AML-193 (cell line): ENCODE data around the gene DDX10.

ENCODE experiments used
- DNase-seq, 2 experiments: peaks; one replicate each; lab custom pipeline; 2025; lab: John Stamatoyannopoulos, UW

DDX10 gene

GRCh38 chr11:108654994-108655631, 9.8 kb upstream of the DDX10 start:
- DNase-seq = peak; percentile 38 to 55

GRCh38 chr11:108662700-108663099, 2.2 kb upstream of the DDX10 start:
- no peak for DNase-seq

- DNase-seq = no peak
Measured at GRCh38 chr11:108663154-108663877, 1.6 kb upstream of the DDX10 start.

- DNase-seq = no peak
Measured at GRCh38 chr11:108666373-108666772, 1.5 kb downstream of the DDX10 start.

GRCh38 chr11:108669286-108669685, 4.4 kb downstream of the DDX10 start:
- DNase-seq = no peak

- DNase-seq = no peak
Measured at GRCh38 chr11:108669711-108670110, 4.8 kb downstream of the DDX10 start.

GRCh38 chr11:108670451-108670850, 5.6 kb downstream of the DDX10 start:
- no peak for DNase-seq

- no peak for DNase-seq
Measured at GRCh38 chr11:108672113-108672512, 7.2 kb downstream of the DDX10 start.

GRCh38 chr11:108672786-108673185, 7.9 kb downstream of the DDX10 start:
- no peak for DNase-seq

- no peak for DNase-seq
Measured at GRCh38 chr11:108679045-108679444, 14.2 kb downstream of the DDX10 start.

GRCh38 chr11:108680271-108680670, 15.4 kb downstream of the DDX10 start:
- DNase-seq = no peak

GRCh38 chr11:108685419-108686130, 20.7 kb downstream of the DDX10 start:
- DNase-seq = no peak

GRCh38 chr11:108693852-108694251, 29.0 kb downstream of the DDX10 start:
- no peak for DNase-seq

- no peak for DNase-seq
Measured at GRCh38 chr11:108694846-108695245, 30.0 kb downstream of the DDX10 start.

GRCh38 chr11:108697872-108698473, 33.1 kb downstream of the DDX10 start:
- peak; percentile 83 to 88 for DNase-seq

GRCh38 chr11:108698844-108699642, 34.2 kb downstream of the DDX10 start:
- DNase-seq = no peak

- no peak for DNase-seq
Measured at GRCh38 chr11:108703916-108704315, 39.0 kb downstream of the DDX10 start.

GRCh38 chr11:108705061-108705460, 40.2 kb downstream of the DDX10 start:
- no peak for DNase-seq

GRCh38 chr11:108708173-108708572, 43.3 kb downstream of the DDX10 start:
- DNase-seq = no peak

- DNase-seq = no peak
Measured at GRCh38 chr11:108709741-108710140, 44.9 kb downstream of the DDX10 start.

- no peak for DNase-seq
Measured at GRCh38 chr11:108713076-108713790, 48.4 kb downstream of the DDX10 start.
